Gastroesophageal sphincter (tissue), 4 donors: ENCODE data around the gene BYSL. TPM values are rescaled to one million over a fixed set of nuclear protein-coding genes. Genes with fewer than 3 reads are reported as not detected.

Experiments
- ATAC-seq: fragments of 150-250 bp; one replicate; pipeline ENCODE4 v1.9.1; 2016; ENCODE audit warnings: mild to moderate bottlenecking, moderate library complexity
- H3K27ac ChIP-seq, 4 donors: fragments of 200-600 bp; sonication (generic) in 3 of 4; 1 replicate in 3 of 4; 2 replicates in 1 of 4; pipeline ENCODE4 v1.5.1; 2016 to 2019
- H3K27me3 ChIP-seq: fragments of 200-600 bp; sonication (generic); one replicate; pipeline ENCODE4 v1.5.1; 2019
- H3K36me3 ChIP-seq, 2 donors: fragments of 200-600 bp; sonication (generic); one replicate each; pipeline ENCODE4 v1.5.1; 2019; ENCODE audit warnings: control low read depth in 1 of 2
- H3K4me1 ChIP-seq, 3 donors: fragments of 200-600 bp; sonication (generic); 1 replicate in 2 of 3; 2 replicates in 1 of 3; pipeline ENCODE4 v1.5.1; 2016 to 2019; ENCODE audit warnings: control low read depth in 2 of 3
- H3K4me3 ChIP-seq, 2 donors: fragments of 200-600 bp; sonication (generic); one replicate each; pipeline ENCODE4 v1.5.1; 2019; ENCODE audit warnings: mild to moderate bottlenecking in 1 of 2, moderate library complexity in 1 of 2
- H3K9me3 ChIP-seq, 3 donors: fragments of 200-600 bp; sonication (generic); one replicate each; pipeline ENCODE4 v1.5.1; 2017 to 2019; ENCODE audit warnings: control low read depth in 2 of 3
- EP300 ChIP-seq: sonication (generic); formaldehyde crosslinking; IDR thresholded peaks from one replicate; pipeline ENCODE4 v1.6.1; 2017; ENCODE audit warnings: antibody characterized with exemption, mild to moderate bottlenecking
- POLR2A ChIP-seq, 2 donors: fragments of 450-650 bp; IDR thresholded peaks; one replicate each; pipeline ENCODE4 v1.6.1; 2017; ENCODE audit warnings: antibody characterized with exemption in 2 of 2, mild to moderate bottlenecking in 2 of 2, moderate library complexity in 1 of 2
- POLR2AphosphoS5 ChIP-seq: sonication (generic); formaldehyde crosslinking; IDR thresholded peaks from one replicate; pipeline ENCODE4 v1.6.1; 2017; ENCODE audit warnings: antibody characterized with exemption
- WGBS, 2 donors: methylation state at CpG; one replicate each; pipeline ENCODE4 v1.1.5; 2018; ENCODE audit warnings: low coverage in 1 of 2; 5-methylcytosine and 5-hydroxymethylcytosine counted together
- small RNA-seq, 4 donors: library from RNA; depleted of rRNA; stranded (forward); fragments of <200 nt; gene quantifications; one replicate each; pipeline ENCODE3, GENCODE V24; 2016
- total RNA-seq, 4 donors: library from RNA; depleted of rRNA; stranded (reverse); fragments of >200 nt; gene quantifications; one replicate each; pipeline ENCODE4 v1.1.0, GENCODE V29; 2016
- TF ChIP-seq, protein P1 (sequence below), 4 experiments: fragments of 200-600 bp in 2 of 4; fragments of 450-650 bp in 2 of 4; sonication (generic) in 1 of 4; IDR thresholded peaks; one replicate each; pipeline ENCODE4 v1.5.1; 2017 to 2019; ENCODE audit warnings: antibody characterized with exemption in 4 of 4, mild to moderate bottlenecking in 2 of 4, moderate library complexity in 2 of 4

Gene BYSL
- total RNA-seq, 4 donors from 2014 or later = 7.2 to 10.3 (median 8.3) TPM

DNA sequence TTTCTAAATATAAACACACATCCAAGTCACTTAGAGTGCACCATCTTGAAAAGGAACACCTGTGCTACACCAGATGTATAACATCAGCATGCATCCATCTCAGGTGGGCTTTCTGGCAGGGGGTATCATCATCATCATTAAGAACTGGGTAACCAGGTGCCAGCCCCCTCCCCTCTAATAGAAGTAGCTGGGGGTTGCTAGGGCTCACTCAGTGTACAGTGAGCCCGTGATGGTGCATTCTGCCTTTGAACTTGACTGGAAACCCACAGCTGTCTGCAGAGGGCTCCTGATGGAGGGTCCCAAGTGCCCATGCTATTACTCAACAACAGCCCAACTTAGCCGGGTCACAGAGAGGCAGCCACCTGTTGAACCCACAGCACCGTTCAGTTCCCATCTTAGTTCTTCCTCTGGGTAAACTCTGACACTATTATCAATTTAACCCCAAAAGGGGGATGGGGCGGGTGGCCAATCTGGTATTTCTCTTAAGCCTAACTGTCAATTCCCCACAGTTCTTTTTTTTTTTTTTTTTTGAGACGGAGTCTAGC lies 53.1 kb downstream of the BYSL start:
- TF ChIP-seq, protein P1, sequence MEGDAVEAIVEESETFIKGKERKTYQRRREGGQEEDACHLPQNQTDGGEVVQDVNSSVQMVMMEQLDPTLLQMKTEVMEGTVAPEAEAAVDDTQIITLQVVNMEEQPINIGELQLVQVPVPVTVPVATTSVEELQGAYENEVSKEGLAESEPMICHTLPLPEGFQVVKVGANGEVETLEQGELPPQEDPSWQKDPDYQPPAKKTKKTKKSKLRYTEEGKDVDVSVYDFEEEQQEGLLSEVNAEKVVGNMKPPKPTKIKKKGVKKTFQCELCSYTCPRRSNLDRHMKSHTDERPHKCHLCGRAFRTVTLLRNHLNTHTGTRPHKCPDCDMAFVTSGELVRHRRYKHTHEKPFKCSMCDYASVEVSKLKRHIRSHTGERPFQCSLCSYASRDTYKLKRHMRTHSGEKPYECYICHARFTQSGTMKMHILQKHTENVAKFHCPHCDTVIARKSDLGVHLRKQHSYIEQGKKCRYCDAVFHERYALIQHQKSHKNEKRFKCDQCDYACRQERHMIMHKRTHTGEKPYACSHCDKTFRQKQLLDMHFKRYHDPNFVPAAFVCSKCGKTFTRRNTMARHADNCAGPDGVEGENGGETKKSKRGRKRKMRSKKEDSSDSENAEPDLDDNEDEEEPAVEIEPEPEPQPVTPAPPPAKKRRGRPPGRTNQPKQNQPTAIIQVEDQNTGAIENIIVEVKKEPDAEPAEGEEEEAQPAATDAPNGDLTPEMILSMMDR (IDR thresholded peaks at IDR 0.05) = no peak
- no peak for TF ChIP-seq POLR2AphosphoS5
- TF ChIP-seq EP300 = no peak
- no peak for TF ChIP-seq POLR2A (IDR thresholded peaks at IDR 0.05)
- Histone ChIP-seq H3K27ac (no peak overlapping the region), H3K36me3 (no peaks in the 10 kb centered on the region), H3K4me1 (peaks cover 0 to 23% (median 0%) of the 10 kb centered on the region in 3 donors), H3K27me3 (no peaks in the 10 kb centered on the region), H3K9me3 (no peaks in the 10 kb centered on the region), H3K4me3 (no peak overlapping the region)
- 91 to 92% methylated on average over 3 of the region's 5 CpGs for WGBS, 2 donors
- ATAC-seq = no peak

DNA sequence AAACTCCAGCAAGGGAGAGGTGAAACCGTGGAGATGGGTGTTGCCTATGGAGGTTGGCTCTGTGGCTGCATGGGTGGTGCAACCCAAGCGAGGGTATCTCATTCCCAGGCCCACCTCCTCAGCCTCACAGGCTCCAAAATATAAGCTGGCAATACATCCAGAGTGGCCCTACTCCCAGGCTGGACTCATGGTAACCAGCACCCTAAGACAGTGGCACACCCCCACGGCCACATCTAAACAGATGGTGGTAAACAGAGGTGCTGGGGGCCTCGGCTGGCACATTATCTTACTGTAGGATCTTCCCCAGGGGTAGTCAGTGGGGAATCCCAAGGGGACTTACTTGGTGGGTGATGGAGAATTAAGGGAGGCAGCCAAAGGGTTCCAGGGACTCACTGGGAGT lies 54.0 kb downstream of the BYSL start:
- no peak for ATAC-seq
- TF ChIP-seq POLR2A (IDR thresholded peaks at IDR 0.05) = no peak
- TF ChIP-seq, protein P1 (IDR thresholded peaks at IDR 0.05) = no peak
- TF ChIP-seq EP300 = no peak
- no peak for TF ChIP-seq POLR2AphosphoS5
- Histone ChIP-seq H3K36me3 (no peaks in the 10 kb centered on the region), H3K4me3 (no peak overlapping the region), H3K4me1 (peaks cover 0 to 19% (median 0%) of the 10 kb centered on the region in 3 donors), H3K27ac (no peak overlapping the region), H3K9me3 (no peaks in the 10 kb centered on the region), H3K27me3 (no peaks in the 10 kb centered on the region)
- WGBS, 2 donors = 62 to 100% methylated on average over 1 to 2 of the region's 4 CpGs

DNA sequence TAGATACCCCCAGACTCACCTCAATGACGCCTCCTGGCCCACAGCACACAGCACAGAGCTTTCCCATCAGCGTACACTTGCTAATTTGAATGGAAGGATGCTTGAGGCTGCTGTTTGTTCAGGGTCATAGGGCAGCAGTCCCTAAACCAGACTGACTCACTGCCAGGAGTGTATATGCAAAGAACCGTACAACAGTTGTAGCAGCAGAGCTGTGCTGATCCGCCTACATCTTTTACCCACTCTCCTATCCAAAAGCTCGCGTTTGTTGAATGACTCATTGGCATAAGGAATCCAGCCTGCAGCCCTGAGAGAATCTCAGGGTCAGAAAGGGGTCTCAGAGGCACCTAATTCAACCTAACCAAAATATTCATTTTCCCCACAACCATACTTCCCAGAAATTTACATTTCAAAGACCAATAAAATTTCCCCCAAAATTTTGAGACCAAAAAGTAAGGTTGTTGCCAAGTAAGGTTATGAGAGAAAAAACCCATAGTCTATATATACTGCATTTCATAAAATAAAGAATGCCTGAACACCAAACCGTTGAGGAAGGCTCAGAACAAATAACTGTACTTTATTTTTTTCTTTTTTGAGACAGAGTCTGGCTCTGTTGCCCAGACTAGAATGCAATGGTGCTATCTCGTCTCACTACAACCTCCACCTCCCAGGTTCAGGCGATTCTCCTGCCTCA lies 55.6 kb downstream of the BYSL start:
- no peak for TF ChIP-seq EP300
- TF ChIP-seq POLR2A (IDR thresholded peaks at IDR 0.05) = no peak
- no peak for TF ChIP-seq POLR2AphosphoS5
- TF ChIP-seq, protein P1 (IDR thresholded peaks at IDR 0.05) = no peak
- 67 to 76% methylated on average over 7 to 8 of the region's 9 CpGs for WGBS, 2 donors
- no peak for ATAC-seq
- no peak overlapping the region for H3K27ac ChIP-seq
- H3K9me3 ChIP-seq = no peaks in the 10 kb centered on the region
- peaks cover 0 to 12% (median 0%) of the 10 kb centered on the region in 3 donors for H3K4me1 ChIP-seq
- no peak overlapping the region for H3K4me3 ChIP-seq
- H3K27me3 ChIP-seq = no peaks in the 10 kb centered on the region
- no peaks in the 10 kb centered on the region for H3K36me3 ChIP-seq

Small RNA genes within 50 kb of the gene (small RNA-seq; reads per million reads assigned to genes)
- gene RF00019 = 0 reads per million in 4 donors

Other genes with a start within 250 kb of the BYSL start
- 10 to 100 TPM; 16.6 to 42.8 (median 26.1) TPM for gene TFEB, start 185.9 kb upstream of the BYSL start, total RNA-seq
- under 1 TPM in 1 of 4 donors, not detected in 3; 0.62 TPM for gene PGC, start 174.1 kb upstream of the BYSL start, total RNA-seq
- gene FRS3, start 141.6 kb upstream of the BYSL start, total RNA-seq = 1 to 10 TPM; 1.3 to 6.5 (median 4.0) TPM
- gene PRICKLE4, start 140.7 kb upstream of the BYSL start, total RNA-seq = 1 to 10 TPM in 3 of 4 donors, under 1 TPM in 1; 0.94 to 5.0 (median 2.3) TPM
- 100 to 1,000 TPM in 1 of 4 donors, 10 to 100 TPM in 3; 74.2 to 120 (median 91.3) TPM for gene TOMM6, start 133.8 kb upstream of the BYSL start, total RNA-seq
- 1 to 10 TPM in 3 of 4 donors, under 1 TPM in 1; 0.69 to 5.4 (median 2.0) TPM for gene USP49, start 26.1 kb upstream of the BYSL start, total RNA-seq
- 10 to 100 TPM; 15.7 to 18.7 (median 17.0) TPM for gene MED20, start 360 bp upstream of the BYSL start, total RNA-seq
- gene CCND3, start 20.3 kb downstream of the BYSL start, total RNA-seq = 100 to 1,000 TPM; 103 to 212 (median 145) TPM
- gene TAF8, start 129.0 kb downstream of the BYSL start, total RNA-seq = 10 to 100 TPM; 16.8 to 33.6 (median 24.2) TPM
- 10 to 100 TPM in 1 of 4 donors, 1 to 10 TPM in 2, under 1 TPM in 1; 0.93 to 12.1 (median 1.4) TPM for gene C6orf132, start 221.1 kb downstream of the BYSL start, total RNA-seq